NCI-H2227 (cell line): Measurements from ENCODE around the gene CMSS1.
A peak's percentile ranks its signal among the peaks of the same experiment; 100 is the strongest.

Experiments used
- DNase-seq: peaks from one replicate; lab custom pipeline; 2025; ENCODE audit not compliant: unreplicated experiment; lab: John Stamatoyannopoulos, UW

The CMSS1 gene

GRCh38 chr3:99817437-99818240 lies at the start of gene CMSS1:
Gene CMSS1, plus strand, starts transcription at chr3:99817862.
- peak; percentile 89 for DNase-seq

GRCh38 chr3:99768126-99768525 lies 49.5 kb upstream of the CMSS1 start:
- DNase-seq: no peak

- no peak for DNase-seq
These were observed 48.7 kb upstream of the CMSS1 start for GRCh38 chr3:99768808-99769501.

DNA sequence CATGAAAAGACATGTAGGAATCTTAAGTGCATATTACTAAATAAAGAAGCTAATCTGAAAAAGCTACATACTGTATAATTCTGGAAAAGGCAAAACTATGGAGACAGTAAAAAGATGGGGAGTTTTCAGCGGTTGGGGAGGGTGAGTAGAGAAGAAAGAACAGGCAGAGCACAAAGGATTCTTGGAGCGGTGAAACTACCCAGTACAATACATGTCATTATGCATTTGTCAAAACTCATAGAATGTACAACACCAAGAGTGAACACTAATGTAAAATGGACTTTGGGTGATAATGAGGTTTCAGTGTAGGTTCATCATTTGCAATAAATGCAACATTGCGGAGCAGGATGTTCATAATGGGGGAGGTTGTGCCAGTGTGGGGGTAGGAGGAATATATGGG lies 45.5 kb upstream of the CMSS1 start:
- DNase-seq: no peak

GRCh38 chr3:99772671-99773070 lies 45.0 kb upstream of the CMSS1 start:
- DNase-seq: no peak

GRCh38 chr3:99774467-99774866 lies 43.2 kb upstream of the CMSS1 start:
- no peak for DNase-seq

GRCh38 chr3:99776516-99777209 lies 41.0 kb upstream of the CMSS1 start:
- DNase-seq: no peak

DNA sequence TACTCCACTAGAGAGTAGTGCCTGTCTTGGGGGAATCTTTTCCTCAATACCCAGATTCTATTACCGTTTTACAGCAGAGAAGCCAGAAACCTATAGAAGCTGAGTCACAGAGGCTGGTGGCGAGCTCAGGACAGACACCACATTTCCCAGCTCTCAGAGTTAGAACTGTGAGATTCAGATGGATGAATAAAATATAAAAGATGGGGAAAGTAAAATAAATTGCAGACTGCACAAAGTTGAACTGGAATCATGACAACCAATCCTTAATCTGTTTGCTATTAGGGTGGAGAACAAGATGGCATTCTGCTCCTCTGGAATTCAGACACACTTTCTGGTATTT lies 40.5 kb upstream of the CMSS1 start:
- no peak for DNase-seq

DNA sequence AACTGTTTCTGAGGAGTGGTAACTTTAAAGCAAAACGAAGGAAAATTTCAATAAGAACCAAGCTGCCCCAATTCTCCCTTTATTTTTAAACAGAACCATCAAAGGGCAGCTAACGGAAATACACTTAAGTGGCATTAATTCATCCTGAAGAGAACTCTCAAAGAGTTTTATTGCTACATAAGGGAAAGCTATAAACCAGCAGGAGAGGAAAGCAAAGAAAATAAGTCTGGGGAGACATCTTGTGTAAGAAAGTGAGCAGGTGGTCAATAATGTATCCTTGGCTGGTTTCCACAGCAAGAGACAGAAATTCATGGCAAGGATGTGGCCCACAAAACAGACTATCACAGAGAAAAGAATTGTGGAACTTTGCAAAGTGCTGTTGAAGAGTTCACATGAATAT lies 40.0 kb upstream of the CMSS1 start:
- DNase-seq: no peak

DNA sequence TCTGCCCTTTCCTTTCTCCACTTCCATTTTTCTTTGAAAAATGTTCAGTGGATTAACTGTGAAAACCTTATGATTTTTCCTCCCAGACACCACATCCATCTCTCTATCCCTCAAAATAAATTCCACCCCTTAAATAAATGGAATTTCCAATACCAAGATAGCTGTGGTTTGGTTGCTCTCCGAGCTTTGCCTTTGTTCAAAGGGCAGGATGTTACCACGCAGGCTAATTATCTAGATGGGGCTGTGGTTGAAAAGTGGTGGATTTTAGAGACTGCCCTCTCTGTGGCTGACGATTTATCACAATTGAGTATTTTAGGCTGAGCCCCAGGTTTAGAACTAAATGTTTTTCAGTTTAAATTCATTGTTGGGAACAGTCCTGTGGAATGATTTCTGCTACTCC lies 36.9 kb upstream of the CMSS1 start:
- no peak for DNase-seq

DNA sequence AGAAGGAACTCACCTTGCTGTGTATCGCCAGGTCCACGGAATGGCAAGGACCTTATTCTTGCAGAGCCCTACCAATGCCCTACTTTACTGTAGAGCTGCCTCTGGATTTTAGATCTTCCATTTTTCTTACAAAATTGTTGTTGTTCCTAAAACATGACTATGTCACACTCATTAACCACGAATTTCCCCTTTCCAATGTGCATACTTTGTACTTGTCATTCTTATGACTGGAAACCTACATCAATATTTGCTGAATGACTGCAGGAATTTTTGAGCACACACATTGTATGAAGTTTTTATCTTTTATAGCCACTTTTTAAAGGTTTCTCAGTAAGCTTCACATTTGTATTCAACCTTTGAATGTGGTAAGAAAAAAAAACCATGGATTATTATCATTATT lies 35.9 kb upstream of the CMSS1 start:
- no peak for DNase-seq

- no peak for DNase-seq
These were observed 34.6 kb upstream of the CMSS1 start for GRCh38 chr3:99783011-99783573.

DNA sequence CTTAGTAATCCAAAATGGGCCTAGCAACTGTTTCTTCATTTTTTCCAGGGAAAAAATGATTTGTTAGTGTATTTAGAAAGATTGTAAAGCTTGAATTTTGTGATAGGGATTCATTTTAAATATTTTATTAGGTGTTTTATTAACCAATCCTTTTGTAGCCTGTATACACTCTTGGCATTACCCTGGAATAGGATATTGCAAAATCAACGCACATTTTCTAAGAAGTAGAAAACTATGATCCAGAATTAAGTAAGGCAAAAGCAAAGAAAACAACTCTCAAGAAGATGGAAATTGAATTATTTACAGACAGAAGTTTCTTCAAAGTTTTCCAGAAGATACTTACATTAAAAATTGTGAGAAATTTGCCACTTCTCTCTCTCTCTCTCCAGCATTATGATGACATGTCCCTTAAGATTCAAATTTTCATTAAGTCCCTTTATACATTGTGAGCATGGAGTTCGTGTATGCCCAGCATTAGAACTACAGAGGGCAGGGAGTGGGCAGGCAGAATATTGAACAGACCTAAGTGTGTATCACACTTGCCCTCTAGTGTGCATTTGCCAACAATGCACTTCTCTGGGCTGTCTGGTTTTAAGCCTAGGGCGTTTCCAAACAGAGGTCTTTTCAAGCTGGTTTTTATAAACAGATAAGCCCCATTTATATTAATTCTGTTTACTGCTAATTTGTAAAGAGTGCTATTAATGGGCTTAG lies 28.5 kb upstream of the CMSS1 start:
- DNase-seq: peak; percentile 14

- no peak for DNase-seq
These were observed 23.2 kb upstream of the CMSS1 start for GRCh38 chr3:99794485-99794884.

GRCh38 chr3:99795573-99795972 lies 22.1 kb upstream of the CMSS1 start:
- no peak for DNase-seq

GRCh38 chr3:99799422-99799821 lies 18.2 kb upstream of the CMSS1 start:
- no peak for DNase-seq

DNA sequence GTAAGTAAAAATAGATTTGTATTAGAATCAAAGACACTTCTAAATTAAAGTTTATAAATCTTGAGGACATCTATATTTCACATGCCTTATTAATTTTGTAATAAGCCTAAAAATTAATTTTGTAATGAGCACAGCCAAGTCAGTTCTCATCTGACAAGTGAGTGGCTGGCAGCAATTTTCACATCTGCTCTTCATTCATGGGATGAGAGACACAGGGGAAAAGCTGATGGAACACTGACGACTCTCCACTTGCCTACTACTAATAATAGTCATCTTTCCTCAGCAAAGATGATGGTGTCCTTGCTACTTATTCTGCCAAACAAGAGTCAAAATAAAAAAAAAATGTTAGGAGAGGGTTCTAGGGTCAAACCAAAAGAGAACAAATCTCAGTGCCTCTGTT lies 14.4 kb upstream of the CMSS1 start:
- DNase-seq: no peak

DNA sequence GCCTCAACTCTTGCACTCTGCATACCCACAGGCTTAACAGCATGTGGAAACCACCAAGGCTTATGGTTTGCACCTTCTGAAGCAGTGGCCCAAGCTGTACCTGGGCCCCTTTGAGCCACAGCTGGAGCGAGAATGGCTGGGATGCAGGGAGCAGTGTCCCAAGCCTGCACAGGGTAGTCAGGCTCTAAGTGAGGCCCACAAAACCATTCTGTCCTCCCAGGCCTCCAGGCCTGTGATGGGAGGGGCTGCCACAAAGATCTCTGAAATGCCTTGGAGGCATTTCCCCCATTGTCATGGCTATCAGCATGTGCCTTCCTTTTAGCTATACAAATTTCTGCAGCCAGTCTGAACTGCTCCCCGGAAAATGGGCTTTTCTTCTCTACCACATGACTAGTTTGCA lies 12.5 kb upstream of the CMSS1 start:
- DNase-seq: no peak

DNA sequence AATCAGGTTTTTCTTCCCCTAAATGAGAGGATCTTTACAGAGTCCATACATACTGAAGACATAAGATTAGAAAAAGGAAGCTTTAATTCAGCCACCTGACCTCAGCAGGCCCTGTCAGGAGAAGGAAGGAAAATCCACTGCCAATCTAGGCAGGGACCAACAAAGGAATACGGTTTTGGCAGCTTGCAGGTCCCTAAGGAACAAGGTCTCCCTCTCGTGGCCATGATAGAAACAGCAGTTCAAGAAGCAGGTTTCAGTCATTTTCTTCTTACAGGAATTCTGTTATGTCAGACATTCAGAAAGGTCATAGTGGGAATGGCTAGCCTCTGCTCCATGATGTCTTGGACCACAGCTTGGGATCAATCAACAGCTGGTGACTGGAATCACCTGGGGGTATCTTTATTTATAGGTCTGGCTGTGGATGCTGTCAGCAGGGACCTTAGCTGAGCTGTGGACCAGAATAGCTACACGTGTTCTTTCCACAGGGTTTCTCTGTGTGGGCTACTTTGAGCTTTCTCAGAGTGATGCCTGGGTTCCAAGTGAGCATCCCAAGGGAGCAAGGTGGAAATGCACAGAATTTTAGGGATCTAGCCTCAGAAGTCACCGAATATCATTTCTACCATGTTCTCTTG lies 9.4 kb upstream of the CMSS1 start:
- peak; percentile 50 for DNase-seq

DNA sequence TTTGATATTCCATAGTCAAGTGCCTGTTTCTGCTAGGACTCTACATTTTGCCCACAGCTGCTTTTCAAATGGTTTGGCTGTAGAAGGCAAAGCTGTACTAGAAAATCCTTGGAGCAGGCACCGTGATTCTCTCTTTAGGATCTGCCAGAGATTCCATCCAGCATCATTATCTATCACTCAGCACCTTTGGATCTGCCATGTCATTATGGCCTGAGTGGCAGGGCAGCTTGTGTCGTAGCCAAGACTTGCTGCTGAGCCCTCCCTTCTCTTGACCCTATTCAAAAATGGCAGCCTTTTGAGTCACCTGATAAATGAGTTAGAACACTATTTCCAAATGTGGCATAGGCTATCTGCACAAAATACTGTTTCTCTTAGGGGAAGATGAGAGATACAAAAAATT lies 8.1 kb upstream of the CMSS1 start:
- DNase-seq: no peak

DNA sequence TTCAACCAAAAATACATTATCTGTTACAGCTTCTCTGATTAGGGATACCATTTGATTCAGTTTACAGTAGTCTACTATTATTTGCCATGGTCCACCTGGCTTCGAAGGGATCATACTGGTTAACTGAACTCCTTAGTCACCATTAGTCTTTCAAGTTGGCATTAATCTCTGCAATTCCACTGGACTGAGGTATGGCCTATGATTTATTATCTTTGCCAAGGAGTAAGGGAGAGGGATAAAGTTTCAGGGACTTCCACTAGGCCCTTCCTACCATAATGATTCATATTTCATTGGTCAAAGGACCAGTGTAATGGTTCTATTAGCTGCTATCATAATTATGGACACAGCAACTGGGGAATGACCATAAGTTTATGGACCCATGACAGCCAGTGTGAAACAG lies 7.3 kb upstream of the CMSS1 start:
- DNase-seq: no peak
